Naive B cell (primary cell): ENCODE results near the gene NEK1. TPM values are rescaled to one million over a fixed set of nuclear protein-coding genes. Genes with fewer than 3 reads are reported as not detected.
"Not testable (repeated sequence)": the region's sequence is repeated elsewhere in the genome, so short reads cannot be mapped to it uniquely, and the experiment has no call there.

Source experiments
- ATAC-seq, 2 donors: fragments of 150-1000 bp; cut with Tn5 transposase; 2 replicates each; pipeline ENCODE4 v1.10.0; 2021; ENCODE audit warnings: low read depth in 2 of 2, mild to moderate bottlenecking in 2 of 2, moderate library complexity in 2 of 2
- DNase-seq: peaks from one replicate; pipeline ENCODE4 v3.0.0; 2022
- H3K27ac Mint-ChIP-seq, 6 donors: one replicate each; pipeline ENCODE4 v1.8.0; 2020 to 2022; ENCODE audit warnings: mild to moderate bottlenecking in 6 of 6, mixed read lengths in 6 of 6, moderate library complexity in 5 of 6, inconsistent platforms in 2 of 6
- H3K27me3 Mint-ChIP-seq, 3 donors: one replicate each; pipeline ENCODE4 v1.8.0; 2021 to 2022; ENCODE audit warnings: mixed read lengths in 3 of 3, mild to moderate bottlenecking in 1 of 3
- H3K36me3 Mint-ChIP-seq, 2 donors: one replicate each; pipeline ENCODE4 v1.8.0; 2020 to 2022; ENCODE audit warnings: mixed read lengths in 2 of 2, inconsistent platforms in 1 of 2, mild to moderate bottlenecking in 1 of 2
- H3K4me1 Mint-ChIP-seq, 3 donors: one replicate each; pipeline ENCODE4 v1.8.0; 2020 to 2022; ENCODE audit warnings: mixed read lengths in 3 of 3, inconsistent platforms in 1 of 3, mild to moderate bottlenecking in 1 of 3, moderate library complexity in 1 of 3
- H3K4me3 Mint-ChIP-seq, 8 donors: one replicate each; pipeline ENCODE4 v1.8.0; 2020 to 2022; ENCODE audit warnings: mild to moderate bottlenecking in 8 of 8, mixed read lengths in 8 of 8, moderate library complexity in 8 of 8, inconsistent platforms in 2 of 8
- H3K9me3 Mint-ChIP-seq, 7 donors: one replicate each; pipeline ENCODE4 v1.8.0; 2020 to 2022; ENCODE audit warnings: mixed read lengths in 7 of 7, mild to moderate bottlenecking in 5 of 7, inconsistent platforms in 2 of 7, moderate library complexity in 1 of 7
- polyA plus RNA-seq, 6 donors: library from polyadenylated mRNA; unstranded; fragments of 300-500 nt; fragmentation: Illumina TruSeq; gene quantifications; one replicate each; pipeline ENCODE4 v1.2.3, GENCODE V29; 2021; ENCODE audit warnings: low read depth in 6 of 6

Gene NEK1
- polyA plus RNA-seq, 6 donors from 2014 or later: 10.0 to 15.4 (median 13.0) TPM

DNA sequence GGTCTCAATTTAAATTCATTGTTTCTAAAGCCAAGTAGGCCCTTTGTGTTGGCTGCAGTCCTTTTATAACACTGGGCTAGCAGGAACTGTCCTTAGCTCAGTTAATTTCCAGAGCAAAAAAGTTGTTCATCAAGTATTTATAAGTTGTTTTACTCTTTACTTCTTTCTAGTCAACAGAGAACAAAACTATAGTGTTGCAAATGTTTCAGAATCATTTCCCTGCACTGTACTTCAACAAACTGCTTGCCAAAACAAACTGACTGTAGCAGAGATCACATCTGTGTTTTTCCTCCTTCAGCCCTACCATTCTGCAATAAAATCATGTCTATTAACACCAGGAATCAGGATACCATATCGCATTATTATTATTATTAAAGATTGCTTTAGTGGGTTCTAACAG lies 173.1 kb downstream of the NEK1 start:
- Mint-ChIP-seq H3K9me3 (peaks cover 9 to 21% (median 15%) of the 10 kb centered on the region in 7 donors), H3K4me3 (no peak overlapping the region), H3K36me3 (peaks cover 18 to 19% of the 10 kb centered on the region in 2 donors), H3K27me3 (no peaks in the 10 kb centered on the region), H3K27ac (no peak overlapping the region), H3K4me1 (peaks cover 8 to 18% (median 15%) of the 10 kb centered on the region in 3 donors)
- DNase-seq (no peak), ATAC-seq (no peak)

DNA sequence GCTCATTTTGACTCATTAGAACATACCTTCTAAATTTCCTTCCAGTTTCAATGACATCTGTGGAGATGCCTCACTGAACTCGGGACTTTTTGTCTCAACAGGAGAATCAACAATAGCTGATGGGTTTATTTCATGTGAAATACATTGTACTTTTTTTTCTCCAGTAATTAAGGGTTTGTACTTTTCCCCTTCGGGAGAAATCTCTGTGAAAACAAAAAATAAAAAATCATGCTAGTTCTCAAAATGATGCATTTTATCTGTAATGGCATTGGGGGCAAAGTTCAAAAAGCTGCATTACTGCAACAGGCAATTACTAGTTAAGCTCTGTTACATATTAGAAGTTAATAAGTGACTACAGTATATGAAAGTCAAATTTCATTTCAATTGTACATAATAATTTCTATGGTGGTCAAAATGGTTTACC lies 174.3 kb downstream of the NEK1 start:
- Mint-ChIP-seq H3K4me1 (peaks cover 8 to 18% (median 15%) of the 10 kb centered on the region in 3 donors), H3K36me3 (peaks cover 7 to 9% of the 10 kb centered on the region in 2 donors), H3K4me3 (no peak overlapping the region), H3K9me3 (peaks cover 1 to 9% (median 4%) of the 10 kb centered on the region in 7 donors), H3K27me3 (no peaks in the 10 kb centered on the region), H3K27ac (peak overlapping the region in 1 of 6 donors; percentile 29)
- DNase-seq (no peak), ATAC-seq (peak; percentile 37 to 38)

DNA sequence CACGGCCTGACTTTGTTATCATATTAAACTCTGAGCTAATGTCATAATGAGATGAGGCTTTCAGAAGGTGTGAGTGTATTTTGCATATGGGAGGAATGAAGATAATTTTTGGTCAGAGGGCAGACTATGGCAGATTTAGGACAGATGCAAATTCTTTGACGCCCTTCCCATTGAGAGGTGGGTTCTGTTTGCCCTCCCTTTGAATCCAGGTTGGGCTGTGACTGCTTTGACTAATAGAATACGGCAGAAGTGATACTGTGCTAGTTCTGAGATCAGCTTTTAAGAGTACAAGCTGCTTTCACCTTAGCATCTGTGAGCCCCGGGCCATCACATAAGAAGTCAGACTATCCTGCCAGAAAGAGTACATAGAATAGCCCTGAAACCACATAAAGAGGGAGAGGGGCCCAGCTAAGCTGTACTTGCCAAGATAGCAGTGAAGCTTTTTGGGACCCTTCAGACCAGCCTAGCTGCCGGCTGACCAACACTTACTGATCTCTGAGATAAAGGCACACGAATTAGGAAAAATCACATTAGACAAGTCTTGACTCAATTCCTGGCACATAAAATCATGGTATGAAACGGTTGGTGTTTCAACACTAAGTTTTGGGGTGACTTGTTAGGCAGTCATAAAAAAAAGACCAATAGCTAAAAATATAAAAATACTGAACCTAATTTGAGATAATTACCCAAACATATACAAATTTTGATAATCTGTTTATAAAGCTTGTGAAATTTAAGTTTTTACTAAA lies 174.9 kb downstream of the NEK1 start:
- Mint-ChIP-seq H3K27ac (peak overlapping the region in 2 of 6 donors; percentile 29 to 87), H3K4me1 (peaks cover 8 to 18% (median 15%) of the 10 kb centered on the region in 3 donors), H3K9me3 (peaks cover 0 to 5% (median 4%) of the 10 kb centered on the region in 7 donors), H3K4me3 (no peak overlapping the region), H3K27me3 (no peaks in the 10 kb centered on the region), H3K36me3 (peaks cover 6 to 9% of the 10 kb centered on the region in 2 donors)
- DNase-seq: no peak
- peak in 1 of 2 donors; percentile 58 for ATAC-seq

DNA sequence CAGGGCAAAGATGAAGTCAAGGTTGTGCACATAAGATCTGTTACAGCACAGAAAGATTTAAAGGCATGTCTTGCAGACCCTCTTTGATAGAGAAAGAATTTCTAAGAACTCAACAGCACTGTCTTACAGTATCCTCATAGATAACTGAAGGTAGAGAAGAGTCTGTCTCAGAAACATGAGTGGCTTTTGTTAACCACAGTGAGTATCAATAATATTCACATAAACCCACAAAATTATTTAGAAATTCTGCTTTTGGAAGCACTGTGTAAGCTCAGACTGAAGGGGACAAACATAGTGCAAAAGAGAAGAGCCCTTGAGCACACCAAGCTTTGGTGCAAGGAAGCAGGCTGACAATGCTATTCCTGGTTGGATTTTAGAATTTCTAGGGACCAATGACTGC lies 175.6 kb downstream of the NEK1 start:
- Mint-ChIP-seq H3K9me3 (no peaks in the 10 kb centered on the region), H3K27ac (no peak overlapping the region), H3K27me3 (no peaks in the 10 kb centered on the region), H3K4me3 (no peak overlapping the region), H3K36me3 (peaks cover 0 to 9% of the 10 kb centered on the region in 2 donors), H3K4me1 (peaks cover 8 to 18% (median 15%) of the 10 kb centered on the region in 3 donors)
- no peak for ATAC-seq
- no peak for DNase-seq

DNA sequence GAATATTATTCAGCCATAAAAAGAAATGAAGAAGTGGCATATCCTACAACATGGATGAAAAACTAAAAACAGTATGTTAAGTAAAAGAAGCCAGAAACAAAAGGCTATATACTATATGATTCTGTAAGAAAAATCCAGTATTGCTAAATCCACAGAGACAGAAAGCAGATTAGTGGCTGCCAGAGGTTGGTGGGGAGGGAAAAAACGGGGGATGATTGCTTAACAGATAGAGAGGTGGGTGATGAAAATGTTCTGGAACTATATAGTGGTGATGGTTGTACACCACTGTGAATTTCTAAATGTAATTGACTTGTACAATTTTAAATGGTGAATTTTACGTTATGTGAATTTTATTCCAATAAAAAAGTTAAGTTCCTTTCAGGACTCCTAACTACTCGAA lies 184.0 kb downstream of the NEK1 start:
- peaks cover 11 to 18% of the 10 kb centered on the region in 2 donors for H3K36me3 Mint-ChIP-seq
- H3K4me3 Mint-ChIP-seq: no peak overlapping the region
- no peaks in the 10 kb centered on the region for H3K4me1 Mint-ChIP-seq
- no peak overlapping the region for H3K27ac Mint-ChIP-seq
- no peak for ATAC-seq
- no peaks in the 10 kb centered on the region for H3K27me3 Mint-ChIP-seq
- no peaks in the 10 kb centered on the region for H3K9me3 Mint-ChIP-seq
- DNase-seq: no peak

DNA sequence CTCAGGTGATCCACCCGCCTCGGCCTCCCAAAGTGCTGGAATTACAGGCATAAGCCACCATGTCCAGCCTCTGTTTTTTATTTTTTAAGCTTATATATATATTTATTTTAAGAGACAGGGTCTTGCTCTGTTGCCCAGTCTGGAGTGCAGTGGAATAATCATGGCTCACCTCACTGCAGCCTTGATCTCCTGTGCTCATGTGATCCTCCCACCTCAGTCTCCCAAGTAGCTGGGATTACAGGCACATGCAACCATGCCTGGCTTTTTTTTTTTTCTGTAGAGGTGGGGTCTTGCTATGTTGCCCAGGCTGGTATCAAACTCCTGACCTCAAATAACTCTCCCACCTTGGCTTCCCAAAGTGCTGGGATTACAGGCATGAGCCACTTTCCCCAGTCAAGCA lies 184.7 kb downstream of the NEK1 start:
- peaks cover 11 to 18% of the 10 kb centered on the region in 2 donors for H3K36me3 Mint-ChIP-seq
- H3K4me3 Mint-ChIP-seq, H3K4me1 Mint-ChIP-seq, ATAC-seq, H3K27me3 Mint-ChIP-seq, H3K27ac Mint-ChIP-seq, H3K9me3 Mint-ChIP-seq, DNase-seq: not testable (repeated sequence)

DNA sequence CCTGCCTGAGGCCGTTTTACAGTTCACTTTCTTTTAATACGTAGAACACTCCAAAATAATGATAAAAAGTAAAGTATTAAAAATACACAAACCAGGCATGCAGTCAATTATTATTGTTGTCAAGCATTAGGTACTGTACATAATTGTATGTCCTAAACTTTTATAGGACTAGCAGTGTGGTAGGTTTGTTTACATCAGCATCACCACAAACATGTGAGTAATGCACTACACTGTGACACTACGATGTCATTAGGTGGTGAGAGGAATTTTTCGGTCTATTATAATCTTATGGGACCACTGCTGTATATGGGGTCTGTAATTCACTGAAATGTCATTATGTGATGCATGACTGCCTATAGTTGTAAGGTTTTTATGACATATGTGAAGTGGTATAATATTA lies 192.1 kb downstream of the NEK1 start:
- ATAC-seq (no peak), DNase-seq (no peak)
- no peaks in the 10 kb centered on the region for H3K27me3 Mint-ChIP-seq
- H3K27ac Mint-ChIP-seq: no peak overlapping the region
- peaks cover 18 to 48% of the 10 kb centered on the region in 2 donors for H3K36me3 Mint-ChIP-seq
- H3K4me1 Mint-ChIP-seq: no peaks in the 10 kb centered on the region
- H3K4me3 Mint-ChIP-seq: no peak overlapping the region
- H3K9me3 Mint-ChIP-seq: no peaks in the 10 kb centered on the region

DNA sequence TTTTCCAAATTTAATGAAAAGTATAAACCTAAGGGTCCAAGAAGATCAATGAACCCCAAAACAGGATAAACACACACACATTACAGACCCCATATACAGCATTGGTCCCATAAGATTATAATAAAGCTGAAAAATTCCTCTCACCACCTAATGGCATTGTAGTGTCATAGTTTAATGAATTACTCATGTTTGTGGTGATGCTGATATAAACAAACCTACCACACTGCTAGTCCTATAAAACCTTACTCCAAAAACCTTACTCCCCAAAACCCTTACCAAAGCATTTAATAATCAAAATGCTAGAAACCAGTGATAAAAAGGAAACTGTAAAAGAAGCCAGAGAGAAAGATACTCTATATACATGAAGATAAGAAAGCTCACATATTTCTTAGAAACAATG lies 193.5 kb downstream of the NEK1 start:
- H3K27ac Mint-ChIP-seq: no peak overlapping the region
- H3K36me3 Mint-ChIP-seq: peaks cover 7 to 38% of the 10 kb centered on the region in 2 donors
- H3K27me3 Mint-ChIP-seq: no peaks in the 10 kb centered on the region
- H3K4me3 Mint-ChIP-seq: no peak overlapping the region
- ATAC-seq (no peak), DNase-seq (no peak)
- H3K4me1 Mint-ChIP-seq: no peaks in the 10 kb centered on the region
- no peaks in the 10 kb centered on the region for H3K9me3 Mint-ChIP-seq

DNA sequence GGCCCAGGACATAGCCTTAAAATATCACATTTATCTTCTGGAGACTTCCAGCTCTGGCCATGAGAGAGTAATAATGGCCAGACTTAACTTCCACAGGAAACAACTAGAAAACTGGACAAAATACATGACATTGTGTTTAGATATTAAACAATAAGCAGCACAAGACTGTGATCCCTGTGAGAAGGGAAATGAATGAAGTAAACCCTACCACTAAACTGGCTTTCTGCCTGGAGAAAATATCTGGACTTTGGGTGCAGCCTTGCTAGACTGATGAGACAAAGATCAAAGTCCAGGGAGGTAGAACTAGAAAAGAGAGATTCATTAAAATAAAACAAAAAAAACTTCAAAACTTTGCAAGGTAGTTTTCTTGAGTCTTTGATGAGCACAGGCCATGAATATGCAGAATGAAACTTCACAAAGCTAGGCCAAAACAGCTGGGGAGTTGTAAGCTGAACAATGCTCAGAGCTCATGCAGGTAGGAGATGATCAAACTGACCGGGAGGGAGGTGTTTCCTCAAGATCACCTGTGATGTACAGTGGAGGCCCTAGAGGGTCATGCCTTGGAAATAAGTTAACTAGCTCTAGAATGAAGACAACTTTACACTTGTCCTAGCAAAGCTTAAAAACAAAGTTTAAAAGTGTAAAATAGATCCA lies 194.6 kb downstream of the NEK1 start:
- DNase-seq (no peak), ATAC-seq (no peak)
- H3K9me3 Mint-ChIP-seq: no peaks in the 10 kb centered on the region
- no peaks in the 10 kb centered on the region for H3K27me3 Mint-ChIP-seq
- peak overlapping the region in 1 of 6 donors; percentile 12 for H3K27ac Mint-ChIP-seq
- H3K4me3 Mint-ChIP-seq: no peak overlapping the region
- H3K36me3 Mint-ChIP-seq: peaks cover 7 to 37% of the 10 kb centered on the region in 2 donors
- H3K4me1 Mint-ChIP-seq: no peaks in the 10 kb centered on the region

DNA sequence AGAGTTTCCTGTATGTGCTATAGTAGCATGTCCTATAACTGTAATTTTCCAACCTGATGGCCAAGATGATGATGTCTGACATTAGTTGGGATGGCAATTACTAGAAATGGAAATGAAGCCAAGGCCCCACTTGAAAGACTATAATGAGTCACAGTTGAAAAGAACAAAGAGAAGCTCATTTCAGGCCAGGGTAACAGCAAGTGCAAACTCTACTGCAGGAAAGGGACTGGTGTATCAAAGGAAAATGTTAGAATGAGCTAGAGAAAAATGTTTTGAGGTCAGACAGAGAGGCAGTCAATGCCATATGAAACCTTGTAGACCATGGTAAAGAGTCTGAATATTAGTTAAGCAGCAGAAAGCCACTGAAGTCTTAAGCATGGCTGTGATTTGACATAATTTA lies 195.4 kb downstream of the NEK1 start:
- DNase-seq (no peak), ATAC-seq (no peak)
- Mint-ChIP-seq H3K27ac (no peak overlapping the region), H3K4me3 (no peak overlapping the region), H3K36me3 (peaks cover 3 to 30% of the 10 kb centered on the region in 2 donors), H3K9me3 (no peaks in the 10 kb centered on the region), H3K4me1 (no peaks in the 10 kb centered on the region), H3K27me3 (no peaks in the 10 kb centered on the region)

DNA sequence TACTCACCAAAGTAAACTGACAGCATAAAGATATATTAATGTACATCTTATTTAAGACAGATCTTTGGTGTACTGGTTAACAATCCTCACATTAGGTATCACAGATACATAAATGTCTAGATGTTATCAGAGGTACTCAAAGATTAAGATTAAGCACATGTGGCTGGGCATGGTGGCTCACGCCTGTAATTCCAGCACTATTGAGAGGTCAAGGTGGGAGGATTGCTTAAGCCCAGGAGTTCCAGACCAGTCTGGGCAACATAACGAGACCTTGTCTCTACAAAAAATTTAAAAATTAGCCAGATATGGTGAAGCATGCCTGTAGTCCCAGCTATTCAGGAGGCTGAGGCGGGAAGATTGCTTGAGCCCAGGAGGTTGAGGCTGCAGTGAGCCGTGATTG lies 195.9 kb downstream of the NEK1 start:
- ATAC-seq (no peak), DNase-seq (no peak)
- Mint-ChIP-seq H3K9me3 (no peaks in the 10 kb centered on the region), H3K4me1 (peaks cover 0 to under 1% (median 0%) of the 10 kb centered on the region in 3 donors), H3K4me3 (no peak overlapping the region), H3K27ac (no peak overlapping the region), H3K36me3 (peaks cover 0 to 24% of the 10 kb centered on the region in 2 donors), H3K27me3 (no peaks in the 10 kb centered on the region)

DNA sequence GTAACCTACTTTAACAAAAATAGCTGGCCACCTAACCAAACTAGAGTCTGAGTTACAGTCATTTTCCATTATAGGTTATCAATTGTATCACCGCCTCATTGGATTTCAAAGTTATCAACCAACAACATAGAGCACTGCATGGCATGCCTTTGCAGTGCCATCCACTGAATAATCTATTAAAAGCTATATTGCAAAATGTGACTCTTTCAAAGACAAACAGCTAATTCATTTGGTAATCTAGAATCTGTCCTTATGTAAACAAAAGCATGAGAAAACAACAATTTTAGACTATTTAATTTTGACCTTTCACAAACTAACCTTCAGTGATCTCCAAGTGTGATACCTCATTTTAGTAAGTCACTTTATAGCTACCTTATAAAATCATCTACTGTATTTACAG lies 197.5 kb downstream of the NEK1 start:
- H3K27me3 Mint-ChIP-seq: no peaks in the 10 kb centered on the region
- H3K4me1 Mint-ChIP-seq: peaks cover 6 to 14% (median 9%) of the 10 kb centered on the region in 3 donors
- DNase-seq: no peak
- ATAC-seq: no peak
- H3K27ac Mint-ChIP-seq: no peak overlapping the region
- no peaks in the 10 kb centered on the region for H3K9me3 Mint-ChIP-seq
- H3K4me3 Mint-ChIP-seq: no peak overlapping the region
- H3K36me3 Mint-ChIP-seq: peaks cover 0 to 14% of the 10 kb centered on the region in 2 donors

DNA sequence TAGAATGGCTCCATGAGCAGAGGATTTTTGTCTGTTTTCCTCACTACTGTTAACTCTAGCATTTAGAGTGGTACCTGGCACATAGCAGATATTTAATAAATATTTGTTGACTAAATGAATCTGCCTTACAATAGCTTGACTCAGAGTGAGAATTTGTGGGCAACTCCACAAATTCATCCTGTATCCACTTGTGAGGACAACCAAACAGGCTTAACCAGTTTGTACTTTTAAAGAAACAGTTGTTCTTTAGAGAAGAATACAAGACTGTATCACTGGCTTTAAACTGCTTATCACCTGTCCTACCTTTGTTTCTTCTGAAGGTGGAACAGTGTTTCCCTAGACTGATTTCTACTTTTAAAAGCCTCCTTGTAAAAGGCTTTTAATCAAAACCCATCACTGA lies 200.3 kb downstream of the NEK1 start:
- DNase-seq (no peak), ATAC-seq (no peak)
- H3K36me3 Mint-ChIP-seq: peaks cover 0 to 3% of the 10 kb centered on the region in 2 donors
- peaks cover 6 to 14% (median 9%) of the 10 kb centered on the region in 3 donors for H3K4me1 Mint-ChIP-seq
- no peaks in the 10 kb centered on the region for H3K9me3 Mint-ChIP-seq
- H3K4me3 Mint-ChIP-seq: no peak overlapping the region
- no peak overlapping the region for H3K27ac Mint-ChIP-seq
- no peaks in the 10 kb centered on the region for H3K27me3 Mint-ChIP-seq
